ENCODE data around the gene NDRG2.

DNA sequence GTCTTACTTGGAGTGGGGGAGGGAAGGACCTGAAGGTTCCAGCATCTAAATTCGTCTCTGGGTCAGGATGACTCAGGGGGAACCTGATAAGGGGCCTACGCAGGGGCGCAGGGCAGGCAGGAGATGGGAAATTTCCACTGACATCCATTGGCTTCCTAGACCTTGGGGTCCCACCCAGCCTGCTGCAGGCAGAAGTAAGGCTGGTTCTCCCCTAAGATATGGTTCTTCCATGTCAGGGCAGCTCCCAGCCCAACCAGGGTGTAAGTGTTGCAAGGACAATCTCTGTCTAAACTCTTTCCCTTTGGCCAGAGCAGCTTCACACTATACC, 2.1 kb upstream of the NDRG2 start:
- no peak for TF ChIP-seq POLR2AphosphoS5 (IDR thresholded peaks at IDR 0.05; ENCODE audit: low read depth)
- TF ChIP-seq, protein P1, sequence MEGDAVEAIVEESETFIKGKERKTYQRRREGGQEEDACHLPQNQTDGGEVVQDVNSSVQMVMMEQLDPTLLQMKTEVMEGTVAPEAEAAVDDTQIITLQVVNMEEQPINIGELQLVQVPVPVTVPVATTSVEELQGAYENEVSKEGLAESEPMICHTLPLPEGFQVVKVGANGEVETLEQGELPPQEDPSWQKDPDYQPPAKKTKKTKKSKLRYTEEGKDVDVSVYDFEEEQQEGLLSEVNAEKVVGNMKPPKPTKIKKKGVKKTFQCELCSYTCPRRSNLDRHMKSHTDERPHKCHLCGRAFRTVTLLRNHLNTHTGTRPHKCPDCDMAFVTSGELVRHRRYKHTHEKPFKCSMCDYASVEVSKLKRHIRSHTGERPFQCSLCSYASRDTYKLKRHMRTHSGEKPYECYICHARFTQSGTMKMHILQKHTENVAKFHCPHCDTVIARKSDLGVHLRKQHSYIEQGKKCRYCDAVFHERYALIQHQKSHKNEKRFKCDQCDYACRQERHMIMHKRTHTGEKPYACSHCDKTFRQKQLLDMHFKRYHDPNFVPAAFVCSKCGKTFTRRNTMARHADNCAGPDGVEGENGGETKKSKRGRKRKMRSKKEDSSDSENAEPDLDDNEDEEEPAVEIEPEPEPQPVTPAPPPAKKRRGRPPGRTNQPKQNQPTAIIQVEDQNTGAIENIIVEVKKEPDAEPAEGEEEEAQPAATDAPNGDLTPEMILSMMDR (IDR thresholded peaks at IDR 0.05; ENCODE audit: insufficient read depth, low read length), result no peak
- TF ChIP-seq, protein P2, sequence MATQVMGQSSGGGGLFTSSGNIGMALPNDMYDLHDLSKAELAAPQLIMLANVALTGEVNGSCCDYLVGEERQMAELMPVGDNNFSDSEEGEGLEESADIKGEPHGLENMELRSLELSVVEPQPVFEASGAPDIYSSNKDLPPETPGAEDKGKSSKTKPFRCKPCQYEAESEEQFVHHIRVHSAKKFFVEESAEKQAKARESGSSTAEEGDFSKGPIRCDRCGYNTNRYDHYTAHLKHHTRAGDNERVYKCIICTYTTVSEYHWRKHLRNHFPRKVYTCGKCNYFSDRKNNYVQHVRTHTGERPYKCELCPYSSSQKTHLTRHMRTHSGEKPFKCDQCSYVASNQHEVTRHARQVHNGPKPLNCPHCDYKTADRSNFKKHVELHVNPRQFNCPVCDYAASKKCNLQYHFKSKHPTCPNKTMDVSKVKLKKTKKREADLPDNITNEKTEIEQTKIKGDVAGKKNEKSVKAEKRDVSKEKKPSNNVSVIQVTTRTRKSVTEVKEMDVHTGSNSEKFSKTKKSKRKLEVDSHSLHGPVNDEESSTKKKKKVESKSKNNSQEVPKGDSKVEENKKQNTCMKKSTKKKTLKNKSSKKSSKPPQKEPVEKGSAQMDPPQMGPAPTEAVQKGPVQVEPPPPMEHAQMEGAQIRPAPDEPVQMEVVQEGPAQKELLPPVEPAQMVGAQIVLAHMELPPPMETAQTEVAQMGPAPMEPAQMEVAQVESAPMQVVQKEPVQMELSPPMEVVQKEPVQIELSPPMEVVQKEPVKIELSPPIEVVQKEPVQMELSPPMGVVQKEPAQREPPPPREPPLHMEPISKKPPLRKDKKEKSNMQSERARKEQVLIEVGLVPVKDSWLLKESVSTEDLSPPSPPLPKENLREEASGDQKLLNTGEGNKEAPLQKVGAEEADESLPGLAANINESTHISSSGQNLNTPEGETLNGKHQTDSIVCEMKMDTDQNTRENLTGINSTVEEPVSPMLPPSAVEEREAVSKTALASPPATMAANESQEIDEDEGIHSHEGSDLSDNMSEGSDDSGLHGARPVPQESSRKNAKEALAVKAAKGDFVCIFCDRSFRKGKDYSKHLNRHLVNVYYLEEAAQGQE (IDR thresholded peaks at IDR 0.05; ENCODE audit: insufficient replicate concordance, low read depth), result no peak
- TF ChIP-seq GABPA (IDR thresholded peaks at IDR 0.05; ENCODE audit: low read depth), result no peak
- no peak for TF ChIP-seq SPI1 (IDR thresholded peaks at IDR 0.05; ENCODE audit: borderline replicate concordance, low read depth)

All from HL-60 (cell line).